ENCODE measurements around the gene APBA2.

Gene APBA2

GRCh38 chr15:28955160-28955992 lies 69.6 kb downstream of the APBA2 start:
- in situ Hi-C loops (cut with HindIII; ENCODE audit: low sequenced_read_pairs) = no loop called here

DNA sequence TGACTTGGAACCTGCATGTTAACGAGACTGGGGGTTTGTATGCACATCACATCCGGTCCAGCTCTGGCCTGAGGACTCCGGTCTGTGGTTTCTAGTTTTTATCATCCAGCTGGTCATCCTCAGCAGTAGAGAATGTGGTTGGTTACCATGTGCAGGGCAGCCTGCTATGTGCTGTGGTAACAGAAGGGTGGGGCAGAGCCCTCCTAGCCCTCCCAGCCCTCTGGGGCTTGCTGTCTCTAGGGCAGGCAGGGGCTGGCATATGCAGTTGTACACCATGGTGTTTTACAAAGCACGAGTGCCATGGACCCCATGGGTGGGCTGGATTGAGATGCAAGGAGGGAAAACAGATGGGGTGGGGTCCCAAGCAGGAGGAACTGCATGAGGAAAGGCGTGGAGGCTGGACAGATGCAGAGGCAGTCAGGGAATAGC lies 70.2 kb downstream of the APBA2 start:
- in situ Hi-C loops (cut with HindIII; ENCODE audit: low sequenced_read_pairs) = no loop called here

DNA sequence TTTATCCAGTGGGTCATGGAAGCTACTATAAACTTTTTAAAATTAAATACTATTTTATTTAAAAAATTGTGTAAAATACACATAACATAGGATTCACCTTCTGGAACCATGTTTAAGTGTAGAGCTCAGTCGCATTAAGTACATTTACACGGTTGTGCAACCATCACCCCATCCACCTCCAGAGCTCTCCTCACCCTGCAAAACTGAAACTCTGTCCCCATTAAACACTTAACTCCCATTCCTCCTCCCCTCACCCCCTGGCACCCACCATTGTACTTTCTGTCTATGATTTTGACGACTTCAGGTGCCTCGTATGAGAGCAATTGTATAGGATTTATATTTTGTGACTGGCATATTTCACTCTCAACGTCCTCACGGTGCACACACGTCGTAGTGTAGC lies 70.7 kb downstream of the APBA2 start:
- in situ Hi-C loops (cut with HindIII; ENCODE audit: low sequenced_read_pairs) = no loop called here

- in situ Hi-C loops (cut with HindIII; ENCODE audit: low sequenced_read_pairs) = no loop called here
These were observed 72.1 kb downstream of the APBA2 start for GRCh38 chr15:28957606-28958498.

GRCh38 chr15:28959326-28959725 lies 73.6 kb downstream of the APBA2 start:
- in situ Hi-C loops (cut with HindIII; ENCODE audit: low sequenced_read_pairs) = no loop called here

- in situ Hi-C loops (cut with HindIII; ENCODE audit: low sequenced_read_pairs) = no loop called here
These were observed 75.2 kb downstream of the APBA2 start for GRCh38 chr15:28960979-28961378.

- in situ Hi-C loops (cut with HindIII; ENCODE audit: low sequenced_read_pairs) = no loop called here
These were observed 75.6 kb downstream of the APBA2 start for GRCh38 chr15:28961391-28961790.

DNA sequence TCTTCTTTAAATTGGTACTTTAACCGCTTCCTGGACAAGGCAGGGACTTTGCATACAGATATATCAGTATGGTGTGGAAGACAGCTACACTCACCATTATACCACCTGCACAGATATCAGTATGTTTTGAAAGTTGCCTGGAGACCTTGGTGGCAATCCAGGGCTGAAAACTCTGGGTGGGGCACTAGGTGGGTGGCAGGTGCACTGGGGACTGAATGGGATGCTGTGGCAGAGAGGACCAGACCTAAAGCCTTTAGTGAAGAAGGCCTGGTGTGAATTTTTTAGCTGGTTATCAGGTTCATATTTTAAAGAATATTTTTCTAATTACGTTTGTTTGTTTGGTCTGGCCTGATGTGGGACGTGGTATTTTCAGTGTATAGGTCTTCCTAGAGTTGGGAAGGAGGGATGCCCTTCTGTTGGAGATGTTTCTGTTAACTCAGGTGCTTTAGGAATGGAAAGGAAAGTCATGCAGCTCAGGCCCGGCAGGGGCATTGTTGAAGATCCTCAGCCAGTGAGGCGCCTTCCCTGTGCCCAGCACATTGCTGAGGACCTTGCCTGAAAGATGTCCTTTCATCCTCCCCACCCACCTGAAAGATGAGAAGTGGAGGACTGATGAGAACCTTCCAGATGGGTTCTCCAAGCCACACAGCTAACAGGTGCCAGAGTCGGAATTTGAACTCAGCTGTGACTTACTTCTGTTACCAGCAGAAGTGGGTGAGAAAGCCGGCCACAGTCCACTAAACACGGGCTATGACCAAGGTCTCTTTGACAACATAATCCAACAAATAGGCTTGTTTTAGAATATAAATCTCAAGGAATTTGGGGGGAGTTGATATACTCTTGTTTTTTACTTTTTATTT lies 77.3 kb downstream of the APBA2 start:
- in situ Hi-C loops (cut with HindIII; ENCODE audit: low sequenced_read_pairs) = no loop called here

- in situ Hi-C loops (cut with HindIII; ENCODE audit: low sequenced_read_pairs) = no loop called here
These were observed 77.9 kb downstream of the APBA2 start for GRCh38 chr15:28963711-28964081.

DNA sequence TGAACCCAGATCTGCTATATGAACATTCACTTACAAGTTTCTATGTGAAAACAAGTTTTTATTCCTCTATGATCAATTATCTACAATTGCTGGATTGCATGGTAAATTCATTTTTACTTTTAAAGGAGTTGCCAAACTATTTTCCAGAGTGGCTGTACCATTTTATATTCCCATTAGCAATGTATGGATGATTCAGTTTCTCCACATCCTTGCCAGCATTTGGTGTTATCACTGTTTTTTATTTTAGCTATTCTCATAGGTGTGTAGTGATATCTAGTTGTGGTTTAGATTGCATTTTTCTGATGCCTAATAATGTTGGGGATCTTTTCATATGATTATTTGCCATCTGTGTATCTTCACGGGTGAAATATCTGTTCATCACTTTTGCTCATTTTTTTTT lies 78.3 kb downstream of the APBA2 start:
- in situ Hi-C loops (cut with HindIII; ENCODE audit: low sequenced_read_pairs) = no loop called here

DNA sequence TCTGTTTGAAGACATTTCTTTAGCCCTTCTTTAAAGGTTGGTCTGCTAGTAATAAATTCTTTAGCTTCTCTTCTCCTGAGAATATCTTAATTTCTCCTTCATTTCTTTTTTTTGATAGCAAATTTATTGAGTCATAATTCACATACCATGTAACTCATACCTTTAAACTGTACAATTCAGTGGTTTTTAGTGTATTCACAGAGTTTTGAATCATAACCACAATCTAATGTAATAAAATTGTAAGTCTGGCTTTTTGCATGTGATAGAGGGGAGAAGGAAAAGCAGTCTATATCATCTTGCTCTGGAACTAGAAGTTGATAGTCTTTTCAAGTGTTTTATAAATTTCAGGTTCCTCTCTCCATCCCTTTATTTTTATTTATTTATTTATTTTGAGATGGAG lies 81.3 kb downstream of the APBA2 start:
- in situ Hi-C loops (cut with HindIII; ENCODE audit: low sequenced_read_pairs) = no loop called here

- in situ Hi-C loops (cut with HindIII; ENCODE audit: low sequenced_read_pairs) = no loop called here
These were observed 82.2 kb downstream of the APBA2 start for GRCh38 chr15:28967990-28968389.

- in situ Hi-C loops (cut with HindIII; ENCODE audit: low sequenced_read_pairs) = no loop called here
These were observed 83.8 kb downstream of the APBA2 start for GRCh38 chr15:28969511-28970085.

- in situ Hi-C loops (cut with HindIII; ENCODE audit: low sequenced_read_pairs) = no loop called here
These were observed 88.4 kb downstream of the APBA2 start for GRCh38 chr15:28974142-28974541.

DNA sequence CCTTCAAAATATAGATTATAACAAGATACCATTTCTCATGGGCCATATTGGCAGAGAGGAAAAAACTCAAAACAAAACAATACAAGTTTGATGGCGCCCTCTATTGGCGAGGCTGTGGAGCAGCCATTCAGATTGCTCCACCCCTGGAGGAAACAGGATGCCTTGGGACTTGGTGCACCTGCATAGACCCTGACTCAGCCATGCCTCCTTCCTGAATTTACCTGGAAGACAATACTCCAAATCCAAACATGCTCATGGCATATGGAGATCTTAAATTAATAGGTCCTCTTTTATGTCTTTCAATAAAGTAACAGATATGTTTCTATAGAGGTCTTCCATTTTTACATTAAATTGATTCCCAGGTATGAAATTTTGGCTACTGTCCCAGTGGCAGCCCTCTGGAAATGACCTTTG lies 90.0 kb downstream of the APBA2 start:
- in situ Hi-C loops (cut with HindIII; ENCODE audit: low sequenced_read_pairs) = no loop called here

GRCh38 chr15:28977377-28978010 lies 91.7 kb downstream of the APBA2 start:
- in situ Hi-C loops (cut with HindIII; ENCODE audit: low sequenced_read_pairs) = no loop called here

DNA sequence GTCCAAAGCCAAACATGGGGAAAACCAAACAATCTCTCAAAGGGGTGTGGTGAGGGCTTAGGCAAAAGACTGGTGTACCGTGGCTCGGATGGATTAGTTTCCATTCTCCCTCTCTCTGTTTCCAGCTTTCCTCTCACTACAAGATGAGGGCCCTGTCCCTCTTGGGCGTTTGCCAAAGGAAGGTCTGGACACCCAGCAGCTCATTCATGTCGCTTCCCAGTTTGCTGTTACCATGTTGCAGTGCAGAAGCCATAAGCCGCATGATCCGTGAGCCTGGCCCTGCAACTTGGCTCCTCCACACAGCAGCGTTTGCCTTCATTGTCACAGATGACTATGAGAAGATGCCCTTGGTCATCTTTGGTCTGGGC lies 92.2 kb downstream of the APBA2 start:
- in situ Hi-C loops (cut with HindIII; ENCODE audit: low sequenced_read_pairs) = no loop called here

GRCh38 chr15:28978661-28979060 lies 92.9 kb downstream of the APBA2 start:
- in situ Hi-C loops (cut with HindIII; ENCODE audit: low sequenced_read_pairs) = no loop called here

DNA sequence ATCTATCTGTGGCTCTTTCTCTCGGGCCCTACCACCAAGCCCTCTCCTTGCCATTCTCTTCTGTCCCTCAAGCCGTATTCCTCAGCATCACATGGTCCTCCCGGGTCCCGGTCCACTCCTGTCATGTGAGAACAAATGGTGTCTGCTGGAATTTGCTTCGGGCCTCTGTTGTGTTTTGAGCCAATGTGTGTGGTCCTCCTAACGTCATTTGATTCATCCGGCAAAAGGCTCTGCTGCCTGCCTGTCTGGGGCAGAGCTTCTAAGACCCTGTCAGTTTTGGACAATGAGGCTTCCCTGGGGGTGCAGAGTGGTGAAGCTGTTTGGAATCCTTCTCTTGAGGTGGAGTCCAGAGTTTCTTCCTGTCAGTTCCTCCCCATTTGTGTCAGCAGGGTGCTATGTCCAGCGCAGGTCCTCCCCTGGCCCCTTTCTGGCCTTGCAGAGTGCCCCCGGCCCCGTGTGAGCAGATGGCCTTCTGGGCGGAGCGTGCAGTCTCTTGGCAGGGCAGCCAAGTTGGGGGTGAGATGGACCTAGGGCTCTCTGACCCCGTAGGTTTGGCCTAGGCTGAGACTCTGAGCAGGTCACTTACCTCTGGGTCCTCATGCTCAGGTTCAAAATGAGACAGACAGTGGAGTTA lies 93.6 kb downstream of the APBA2 start:
- in situ Hi-C loops (cut with HindIII; ENCODE audit: low sequenced_read_pairs) = no loop called here
